Natural killer cell treated with Interleukin-12 subunit alpha and Interleukin-12 subunit beta and Interleukin-15 and Interleukin-18, amount 100 ng/mL, for 72 hours (primary cell): Measurements from ENCODE around the gene PCGF2. TPM values are rescaled to one million over a fixed set of nuclear protein-coding genes. Genes with fewer than 3 reads are reported as not detected.

ENCODE experiments used
- ATAC-seq, 2 donors: fragments of 150-1000 bp; cut with Tn5 transposase in 1 of 2; sonication (Bioruptor Pico), chemical (Tn5 transposase) in 1 of 2; 2 replicates each; pipeline ENCODE4 v1.10.0; 2021
- DNase-seq: peaks from one replicate; pipeline ENCODE4 v3.0.0; 2022; ENCODE audit warnings: low spot score
- H3K27ac Mint-ChIP-seq, 2 donors: 1 replicate in 1 of 2; 2 replicates in 1 of 2; pipeline ENCODE4 v1.8.0; 2022; ENCODE audit warnings: mixed read lengths in 2 of 2, mild to moderate bottlenecking in 1 of 2, moderate library complexity in 1 of 2
- H3K27me3 Mint-ChIP-seq, 2 donors: 1 replicate in 1 of 2; 2 replicates in 1 of 2; pipeline ENCODE4 v1.8.0; 2022; ENCODE audit warnings: mixed read lengths in 2 of 2
- H3K36me3 Mint-ChIP-seq: one replicate; pipeline ENCODE4 v1.8.0; 2022; ENCODE audit warnings: mixed read lengths
- H3K4me1 Mint-ChIP-seq, 2 donors: 1 replicate in 1 of 2; 2 replicates in 1 of 2; pipeline ENCODE4 v1.8.0; 2022; ENCODE audit warnings: low read depth in 2 of 2, mixed read lengths in 2 of 2, mild to moderate bottlenecking in 1 of 2
- H3K4me3 Mint-ChIP-seq: one replicate; pipeline ENCODE4 v1.8.0; 2022; ENCODE audit warnings: mixed read lengths
- H3K9me3 Mint-ChIP-seq: 2 replicates; pipeline ENCODE4 v1.8.0; 2022; ENCODE audit warnings: mixed read lengths
- total RNA-seq, 2 donors: library from RNA; stranded (reverse); gene quantifications; one replicate each; pipeline ENCODE4 v1.2.3, GENCODE V29; 2022

PCGF2 gene
- total RNA-seq, 2 donors from 2014 or later, result not detected

DNA sequence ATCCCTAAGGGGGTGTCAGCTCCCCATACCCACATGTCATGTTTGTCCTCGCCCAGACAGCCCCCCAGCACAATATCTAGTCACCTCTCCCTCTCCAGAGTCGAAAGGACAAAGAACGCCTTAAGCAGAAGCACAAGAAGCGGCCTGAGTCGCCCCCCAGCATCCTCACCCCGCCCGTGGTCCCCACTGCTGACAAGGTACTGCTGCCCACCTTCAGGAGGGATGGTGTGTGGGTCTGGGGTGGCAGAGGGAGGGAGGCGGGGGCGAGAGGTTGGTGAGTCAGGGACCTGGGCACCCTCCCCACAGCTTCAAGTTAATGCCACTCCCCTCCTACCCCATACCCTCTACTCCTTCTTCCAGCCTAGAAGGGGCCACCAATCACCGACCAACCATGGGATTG, 35.5 kb downstream of the PCGF2 start:
- Mint-ChIP-seq H3K36me3 (peaks cover 16% of the 10 kb centered on the region), H3K4me1 (peaks cover 54 to 58% of the 10 kb centered on the region in 2 donors), H3K27ac (peak overlapping the region; percentile 72 to 94), H3K9me3 (no peaks in the 10 kb centered on the region), H3K27me3 (no peaks in the 10 kb centered on the region), H3K4me3 (no peak overlapping the region)
- no peak for ATAC-seq
- DNase-seq, result no peak

DNA sequence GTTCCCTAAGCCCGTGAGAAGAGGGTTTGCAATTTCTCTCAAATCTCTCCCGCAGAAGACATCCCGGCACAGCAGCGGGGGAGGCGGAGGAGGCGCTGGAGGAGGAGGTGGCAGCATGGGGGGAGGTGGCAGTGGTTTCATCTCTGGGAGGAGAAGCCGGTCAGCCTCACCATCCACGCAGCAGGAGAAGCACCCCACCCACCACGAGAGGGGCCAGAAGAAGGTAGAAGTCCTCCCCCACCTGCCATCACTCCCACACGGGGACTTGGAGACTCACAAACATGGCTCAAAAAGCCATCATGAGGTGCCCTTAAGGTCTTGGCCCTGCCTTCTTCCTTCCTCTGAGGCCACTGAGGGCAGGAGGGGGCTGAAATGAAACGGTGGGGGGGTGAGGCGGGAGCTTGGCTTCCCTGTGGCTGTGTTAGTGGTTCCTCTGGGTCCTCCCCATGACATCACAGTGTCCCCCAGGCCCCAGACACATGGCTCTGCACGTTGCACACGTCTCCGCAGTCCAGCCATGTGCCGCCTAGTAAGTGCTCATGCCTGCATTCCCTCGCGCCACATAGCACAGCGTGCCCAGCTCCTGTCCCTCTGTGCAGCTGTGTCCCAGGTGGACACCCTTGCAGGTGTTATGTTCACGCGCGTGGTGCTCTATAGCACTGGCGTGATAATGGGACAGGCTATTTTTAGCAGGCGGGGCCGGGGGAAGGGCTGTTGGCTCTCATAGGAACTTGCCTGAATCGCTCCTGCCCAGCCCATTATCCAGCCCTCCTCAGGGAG, 36.2 kb downstream of the PCGF2 start:
- no peak for DNase-seq
- no peak overlapping the region for H3K4me3 Mint-ChIP-seq
- peaks cover 20% of the 10 kb centered on the region for H3K36me3 Mint-ChIP-seq
- peak overlapping the region; percentile 72 to 94 for H3K27ac Mint-ChIP-seq
- peak; percentile 34 to 77 for ATAC-seq
- no peaks in the 10 kb centered on the region for H3K9me3 Mint-ChIP-seq
- H3K4me1 Mint-ChIP-seq, result peaks cover 59 to 62% of the 10 kb centered on the region in 2 donors
- H3K27me3 Mint-ChIP-seq, result no peaks in the 10 kb centered on the region

DNA sequence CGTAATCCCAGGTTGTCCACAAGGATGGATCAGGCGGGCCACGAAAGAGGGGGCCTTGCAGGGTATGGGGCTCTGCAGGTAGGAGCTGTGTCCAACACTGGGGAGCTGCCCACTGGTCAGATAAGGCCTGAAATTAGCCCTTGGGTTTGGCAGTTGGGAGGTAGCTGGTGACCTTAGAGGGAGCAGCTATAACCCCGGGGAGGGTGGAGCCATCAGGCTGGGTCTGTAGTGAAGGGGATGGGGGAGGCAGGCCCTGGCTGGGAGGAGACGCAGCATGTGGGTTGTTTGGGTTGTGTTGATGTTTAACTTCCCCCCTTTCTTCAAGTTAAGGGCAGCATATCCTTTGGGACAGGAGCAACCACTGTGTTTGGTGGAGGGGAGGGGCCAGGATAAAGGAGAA, 37.2 kb downstream of the PCGF2 start:
- Mint-ChIP-seq H3K4me1 (peaks cover 61 to 68% of the 10 kb centered on the region in 2 donors), H3K4me3 (no peak overlapping the region), H3K36me3 (peaks cover 21% of the 10 kb centered on the region), H3K9me3 (no peaks in the 10 kb centered on the region), H3K27ac (peak overlapping the region; percentile 72 to 94), H3K27me3 (no peaks in the 10 kb centered on the region)
- DNase-seq (no peak), ATAC-seq (no peak)

DNA sequence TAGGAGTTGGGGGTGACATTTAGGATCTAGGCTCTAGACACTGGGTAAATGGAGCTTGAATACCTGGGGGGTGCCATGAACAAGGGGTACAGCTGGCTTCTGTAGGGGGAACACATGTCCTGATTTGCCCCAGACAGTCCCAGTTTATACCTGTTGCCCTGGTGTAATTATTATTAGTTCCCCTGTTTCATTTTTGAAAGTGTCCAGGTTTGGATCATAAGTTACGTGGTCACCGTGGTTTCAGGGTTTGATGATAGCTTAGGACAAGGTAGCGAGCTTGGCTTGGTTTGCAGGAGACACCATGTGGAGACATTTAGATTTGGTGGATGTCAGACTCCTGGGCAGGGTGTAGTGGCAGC, 37.6 kb downstream of the PCGF2 start:
- H3K27me3 Mint-ChIP-seq, result no peaks in the 10 kb centered on the region
- H3K9me3 Mint-ChIP-seq, result no peaks in the 10 kb centered on the region
- peak overlapping the region; percentile 72 to 94 for H3K27ac Mint-ChIP-seq
- peaks cover 21% of the 10 kb centered on the region for H3K36me3 Mint-ChIP-seq
- no peak for DNase-seq
- no peak overlapping the region for H3K4me3 Mint-ChIP-seq
- ATAC-seq, result no peak
- peaks cover 57 to 65% of the 10 kb centered on the region in 2 donors for H3K4me1 Mint-ChIP-seq

DNA sequence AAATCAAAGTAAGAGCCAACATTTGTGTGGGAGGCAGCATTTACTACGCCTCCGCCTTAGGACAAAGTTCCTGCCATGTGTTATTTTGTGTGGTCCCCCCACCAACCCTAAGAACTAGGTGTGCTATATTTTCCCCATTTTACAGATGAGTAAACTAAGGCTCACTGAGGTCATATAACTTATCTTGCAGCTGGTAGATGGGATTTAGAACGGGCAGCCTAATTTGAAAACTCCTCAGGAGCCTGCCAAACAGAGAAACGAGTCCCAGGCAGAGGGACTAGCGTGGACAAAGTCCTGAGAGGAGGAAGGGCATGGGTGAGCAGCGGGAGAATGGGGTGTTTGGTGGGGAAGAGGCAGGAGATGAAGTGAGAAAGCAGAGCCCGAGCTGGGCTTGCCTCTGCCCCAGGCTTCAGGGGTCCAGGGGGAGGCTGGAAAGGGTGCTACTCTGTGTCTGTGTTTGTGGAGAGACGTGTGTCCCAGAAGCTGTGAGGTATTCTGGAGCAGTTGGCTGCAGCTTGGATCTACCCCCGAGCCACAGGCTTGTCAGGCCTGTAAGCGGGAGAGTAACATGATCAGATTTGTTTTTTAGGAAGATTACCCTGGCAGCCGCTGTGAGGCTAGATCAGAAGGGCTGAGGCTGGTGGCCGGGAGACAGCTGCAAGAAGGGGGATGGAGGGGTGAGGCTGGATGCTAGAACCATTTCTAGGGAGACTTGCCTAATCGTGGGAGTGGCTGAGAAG, 38.1 kb downstream of the PCGF2 start:
- Mint-ChIP-seq H3K4me1 (peaks cover 54 to 59% of the 10 kb centered on the region in 2 donors), H3K4me3 (peak overlapping the region; percentile 38), H3K9me3 (no peaks in the 10 kb centered on the region), H3K27ac (peak overlapping the region; percentile 72 to 94), H3K36me3 (peaks cover 21% of the 10 kb centered on the region), H3K27me3 (no peaks in the 10 kb centered on the region)
- DNase-seq (no peak), ATAC-seq (no peak)

DNA sequence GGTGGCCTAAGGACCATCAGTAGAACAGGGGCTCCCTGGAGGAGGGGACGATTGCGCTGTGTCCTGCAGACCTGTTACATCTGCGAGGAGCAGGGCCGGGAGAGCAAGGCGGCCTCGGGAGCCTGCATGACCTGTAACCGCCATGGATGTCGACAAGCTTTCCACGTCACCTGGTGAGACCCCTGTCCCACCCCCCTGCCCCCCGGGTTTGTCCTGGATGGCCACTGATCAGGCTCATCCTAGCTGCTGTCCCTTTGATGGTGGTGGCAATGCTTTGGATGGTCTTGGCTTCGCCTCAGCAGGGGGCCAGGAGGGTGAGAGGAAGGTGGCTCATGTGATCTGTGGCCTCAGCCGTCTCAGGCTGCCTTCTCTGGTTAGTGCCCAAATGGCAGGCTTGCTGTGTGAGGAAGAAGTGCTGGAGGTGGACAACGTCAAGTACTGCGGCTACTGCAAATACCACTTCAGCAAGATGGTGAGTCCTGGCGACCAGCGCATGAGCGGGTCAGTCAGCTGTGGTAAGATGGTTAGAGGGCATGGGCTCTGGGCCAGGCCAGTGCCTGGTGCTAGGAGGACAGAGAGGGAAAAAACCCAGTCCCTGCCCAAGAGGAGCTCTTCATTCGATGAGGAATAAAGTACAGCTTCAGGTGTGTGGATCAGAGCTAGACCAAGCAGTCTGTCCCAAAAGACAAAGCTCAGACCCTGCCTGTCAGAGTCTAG, 38.9 kb downstream of the PCGF2 start:
- no peaks in the 10 kb centered on the region for H3K27me3 Mint-ChIP-seq
- H3K27ac Mint-ChIP-seq, result peak overlapping the region; percentile 72 to 94
- ATAC-seq (no peak), DNase-seq (no peak)
- H3K9me3 Mint-ChIP-seq, result no peaks in the 10 kb centered on the region
- peaks cover 24% of the 10 kb centered on the region for H3K36me3 Mint-ChIP-seq
- peaks cover 54 to 55% of the 10 kb centered on the region in 2 donors for H3K4me1 Mint-ChIP-seq
- H3K4me3 Mint-ChIP-seq, result peak overlapping the region; percentile 38

DNA sequence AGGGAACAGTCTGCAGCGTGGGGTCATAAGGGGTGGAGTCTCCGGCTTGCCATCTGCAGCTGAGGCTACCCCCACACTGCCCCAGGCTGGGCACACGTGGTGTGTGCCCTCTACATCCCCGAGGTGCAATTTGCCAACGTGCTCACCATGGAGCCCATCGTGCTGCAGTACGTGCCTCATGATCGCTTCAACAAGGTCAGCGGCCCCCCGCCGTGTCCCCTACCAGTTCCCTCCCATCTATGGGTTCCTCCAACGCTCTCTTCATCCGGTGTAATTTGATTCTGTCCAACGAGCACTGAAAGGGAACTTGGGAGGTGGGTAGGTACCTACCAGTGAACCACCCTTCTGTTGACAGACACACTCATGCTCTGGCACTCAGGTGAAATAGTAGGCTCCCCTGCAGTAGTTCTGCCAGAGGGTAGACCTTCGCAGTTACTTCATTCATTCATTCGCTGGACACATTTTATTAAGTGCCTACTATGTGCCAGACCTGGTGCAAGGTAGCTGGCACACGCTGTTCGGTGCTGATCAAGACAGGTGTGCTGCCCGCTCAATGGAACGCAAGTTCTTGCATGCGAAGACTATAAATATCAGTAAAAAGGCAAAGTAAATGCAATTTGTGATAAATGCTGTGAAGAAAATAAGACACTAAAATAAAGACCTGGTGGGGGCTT, 40.3 kb downstream of the PCGF2 start:
- H3K36me3 Mint-ChIP-seq, result peaks cover 25% of the 10 kb centered on the region
- DNase-seq, result no peak
- no peaks in the 10 kb centered on the region for H3K27me3 Mint-ChIP-seq
- H3K9me3 Mint-ChIP-seq, result no peaks in the 10 kb centered on the region
- ATAC-seq, result no peak
- peaks cover 58 to 60% of the 10 kb centered on the region in 2 donors for H3K4me1 Mint-ChIP-seq
- H3K4me3 Mint-ChIP-seq, result peak overlapping the region; percentile 99
- peak overlapping the region; percentile 78 to 94 for H3K27ac Mint-ChIP-seq

DNA sequence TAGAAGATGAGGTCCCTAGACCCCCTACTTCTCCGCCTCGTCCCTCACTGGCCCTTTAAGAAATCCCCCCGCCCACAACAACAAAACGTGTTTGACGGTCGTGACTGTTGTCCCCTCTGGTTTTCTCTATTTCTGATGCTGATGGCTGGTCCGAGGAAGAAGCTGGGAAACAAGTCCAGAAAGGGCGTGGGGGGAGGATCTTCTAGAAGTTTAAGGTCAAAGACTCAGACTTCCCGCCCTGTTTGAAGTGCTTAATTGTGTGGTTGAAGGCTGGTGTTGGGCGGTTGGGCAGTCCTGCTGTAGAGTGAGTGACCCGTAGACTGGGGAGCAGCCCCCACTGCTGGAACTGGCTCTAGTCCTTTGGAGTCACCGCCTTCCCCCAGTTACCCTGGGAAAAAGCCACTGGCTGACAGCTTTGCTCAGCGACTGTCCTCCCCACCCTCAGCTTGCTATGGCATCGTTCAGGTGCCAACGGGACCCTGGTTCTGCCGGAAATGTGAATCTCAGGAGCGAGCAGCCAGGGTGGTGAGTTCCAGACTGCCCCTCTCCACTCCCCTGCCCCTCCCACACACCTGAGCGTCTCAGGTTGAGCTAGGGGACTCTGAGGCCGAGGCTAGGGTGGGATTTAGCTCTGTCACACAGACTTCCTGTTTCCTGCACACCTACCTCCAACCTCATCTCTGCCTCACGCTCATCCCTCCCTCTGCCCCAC, 41.5 kb downstream of the PCGF2 start:
- ATAC-seq (no peak), DNase-seq (no peak)
- peak overlapping the region; percentile 99 for H3K4me3 Mint-ChIP-seq
- H3K36me3 Mint-ChIP-seq, result peaks cover 25% of the 10 kb centered on the region
- H3K9me3 Mint-ChIP-seq, result no peaks in the 10 kb centered on the region
- H3K27ac Mint-ChIP-seq, result peak overlapping the region; percentile 78 to 94
- H3K27me3 Mint-ChIP-seq, result no peaks in the 10 kb centered on the region
- peaks cover 56 to 60% of the 10 kb centered on the region in 2 donors for H3K4me1 Mint-ChIP-seq

DNA sequence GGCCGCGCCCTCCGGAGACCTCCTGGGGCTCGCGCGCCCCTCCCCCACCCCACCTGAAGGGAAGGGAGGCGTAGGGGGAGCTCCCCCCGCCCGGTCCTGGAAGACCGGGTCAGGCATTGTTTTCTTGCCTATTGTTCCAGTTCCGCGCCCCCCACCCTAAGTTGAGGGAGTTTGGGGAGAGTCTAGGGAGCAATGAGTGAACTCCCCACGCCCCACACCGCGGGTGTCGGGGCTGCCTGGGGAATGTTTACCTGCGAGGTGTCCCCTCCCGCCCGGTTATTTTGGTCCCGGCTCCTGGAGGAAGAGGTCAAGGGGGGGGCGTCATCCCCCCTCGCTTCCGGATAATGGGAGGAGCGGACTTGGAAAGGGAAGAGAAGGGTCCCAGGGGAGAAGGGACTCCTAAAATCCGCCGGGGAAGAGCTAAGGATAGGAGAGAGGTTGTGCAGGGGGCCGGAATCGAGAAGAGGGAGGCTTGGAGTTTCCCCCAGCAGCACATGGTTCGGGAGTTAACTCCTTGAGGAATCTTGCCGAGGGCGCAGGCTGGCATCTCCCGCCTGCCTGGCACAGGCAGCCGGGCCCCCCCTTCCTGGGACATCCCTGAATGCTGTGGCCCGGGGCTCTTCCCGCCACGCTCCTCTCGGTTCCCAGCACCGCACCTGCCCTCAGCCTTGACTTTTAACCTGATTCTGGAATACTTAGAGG, 42.2 kb downstream of the PCGF2 start:
- Mint-ChIP-seq H3K27me3 (no peaks in the 10 kb centered on the region), H3K36me3 (peaks cover 25% of the 10 kb centered on the region), H3K4me1 (peaks cover 56 to 62% of the 10 kb centered on the region in 2 donors), H3K4me3 (peak overlapping the region; percentile 99), H3K27ac (peak overlapping the region; percentile 78 to 94), H3K9me3 (no peaks in the 10 kb centered on the region)
- ATAC-seq (no peak), DNase-seq (no peak)

DNA sequence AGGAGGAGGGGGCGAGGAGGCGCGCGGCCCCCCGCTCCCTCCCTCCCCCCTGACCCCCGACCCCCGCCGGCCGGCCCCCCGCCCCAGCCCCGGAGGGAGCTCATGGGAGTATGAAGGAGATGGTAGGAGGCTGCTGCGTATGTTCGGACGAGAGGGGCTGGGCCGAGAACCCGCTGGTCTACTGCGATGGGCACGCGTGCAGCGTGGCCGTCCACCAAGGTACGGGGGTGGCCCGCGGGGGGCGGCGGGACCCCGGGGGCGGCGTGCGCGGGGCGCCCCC, 42.7 kb downstream of the PCGF2 start:
- H3K36me3 Mint-ChIP-seq, result peaks cover 22% of the 10 kb centered on the region
- peaks cover 54 to 60% of the 10 kb centered on the region in 2 donors for H3K4me1 Mint-ChIP-seq
- no peak for DNase-seq
- peak overlapping the region; percentile 78 to 94 for H3K27ac Mint-ChIP-seq
- H3K9me3 Mint-ChIP-seq, result no peaks in the 10 kb centered on the region
- no peaks in the 10 kb centered on the region for H3K27me3 Mint-ChIP-seq
- ATAC-seq, result no peak
- peak overlapping the region; percentile 99 for H3K4me3 Mint-ChIP-seq

DNA sequence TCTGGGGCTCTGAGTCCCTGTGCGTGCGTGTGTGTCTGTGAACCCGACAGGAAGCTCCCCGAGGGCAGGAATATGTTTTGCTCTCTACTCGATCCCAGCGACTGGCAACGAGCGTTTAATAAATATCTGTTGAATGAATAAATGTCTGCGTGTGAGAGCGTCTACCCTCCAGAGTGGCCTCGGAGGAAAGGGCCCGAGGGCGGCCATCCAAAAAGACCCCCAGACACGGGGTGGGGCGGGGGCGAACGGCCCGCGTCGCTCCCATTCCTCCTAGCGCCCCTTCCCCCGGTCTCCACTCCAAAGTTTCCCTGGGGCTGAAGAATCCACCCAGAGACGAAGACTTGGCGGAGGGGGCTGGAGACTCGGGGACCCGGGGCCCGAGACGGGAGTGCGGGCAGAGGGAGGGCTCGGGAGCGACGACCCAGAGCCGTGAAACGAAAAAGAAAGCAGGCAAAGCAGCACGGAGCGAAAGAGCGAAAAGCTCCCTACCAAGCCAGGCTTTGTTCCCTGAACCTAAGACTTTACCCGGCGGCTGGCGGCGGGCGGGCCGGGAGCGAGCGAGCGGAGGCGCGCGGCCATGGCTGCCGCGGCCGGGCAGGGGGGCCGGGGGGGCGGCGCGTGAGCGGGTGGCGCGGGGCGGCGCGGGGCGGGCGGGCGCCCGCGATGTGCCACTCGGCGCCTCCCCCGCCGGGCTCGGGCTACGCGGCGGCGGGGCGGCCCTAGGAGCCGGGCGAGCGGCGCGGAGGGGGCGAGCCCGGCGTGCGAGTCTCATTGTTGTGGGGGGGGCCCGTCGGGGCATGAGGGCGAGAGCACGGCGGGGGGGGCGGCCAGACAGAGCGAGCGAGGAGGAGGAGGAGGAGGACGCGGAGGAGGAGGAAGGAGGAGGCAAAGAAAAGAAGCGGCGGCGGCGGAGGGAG, 43.3 kb downstream of the PCGF2 start, which contains the start of gene MLLT6:
TSS of gene MLLT6 (plus strand) at position 668 of the 917 bp plus-strand sequence. CDS start 360 bp downstream, outside the sequence.
- H3K9me3 Mint-ChIP-seq, result no peaks in the 10 kb centered on the region
- no peaks in the 10 kb centered on the region for H3K27me3 Mint-ChIP-seq
- H3K27ac Mint-ChIP-seq, result peak within 1 kb of the TSS; percentile 93 to 100
- peaks cover 16% of the 10 kb centered on the region for H3K36me3 Mint-ChIP-seq
- peak within 1 kb of the TSS; percentile 99 for H3K4me3 Mint-ChIP-seq
- H3K4me1 Mint-ChIP-seq, result peaks cover 53 to 60% of the 10 kb centered on the region in 2 donors
- ATAC-seq (peak; percentile 8 to 22), DNase-seq (peak; percentile 80)
